ENCODE measurements around the gene RASSF10.

DNA sequence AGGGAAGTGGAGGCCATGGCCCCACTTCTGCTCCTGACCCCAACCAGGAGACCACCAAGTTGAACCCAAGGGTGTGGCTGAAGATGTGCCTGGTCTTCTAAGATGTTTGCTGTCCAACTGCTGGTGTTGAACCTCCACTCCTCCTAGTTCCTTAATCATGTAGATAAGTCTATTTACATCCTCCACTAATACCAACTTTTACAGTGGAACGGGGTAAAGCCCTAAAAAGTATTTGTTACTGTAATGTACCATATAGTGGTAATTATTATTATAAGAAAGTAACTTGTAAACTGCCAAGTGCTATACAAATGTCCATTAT, 19.0 kb upstream of the RASSF10 start:
- TF ChIP-seq, protein P1, sequence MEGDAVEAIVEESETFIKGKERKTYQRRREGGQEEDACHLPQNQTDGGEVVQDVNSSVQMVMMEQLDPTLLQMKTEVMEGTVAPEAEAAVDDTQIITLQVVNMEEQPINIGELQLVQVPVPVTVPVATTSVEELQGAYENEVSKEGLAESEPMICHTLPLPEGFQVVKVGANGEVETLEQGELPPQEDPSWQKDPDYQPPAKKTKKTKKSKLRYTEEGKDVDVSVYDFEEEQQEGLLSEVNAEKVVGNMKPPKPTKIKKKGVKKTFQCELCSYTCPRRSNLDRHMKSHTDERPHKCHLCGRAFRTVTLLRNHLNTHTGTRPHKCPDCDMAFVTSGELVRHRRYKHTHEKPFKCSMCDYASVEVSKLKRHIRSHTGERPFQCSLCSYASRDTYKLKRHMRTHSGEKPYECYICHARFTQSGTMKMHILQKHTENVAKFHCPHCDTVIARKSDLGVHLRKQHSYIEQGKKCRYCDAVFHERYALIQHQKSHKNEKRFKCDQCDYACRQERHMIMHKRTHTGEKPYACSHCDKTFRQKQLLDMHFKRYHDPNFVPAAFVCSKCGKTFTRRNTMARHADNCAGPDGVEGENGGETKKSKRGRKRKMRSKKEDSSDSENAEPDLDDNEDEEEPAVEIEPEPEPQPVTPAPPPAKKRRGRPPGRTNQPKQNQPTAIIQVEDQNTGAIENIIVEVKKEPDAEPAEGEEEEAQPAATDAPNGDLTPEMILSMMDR (IDR thresholded peaks at IDR 0.05), result no peak
- no peak for TF ChIP-seq EP300 (IDR thresholded peaks at IDR 0.05)
- no peak for TF ChIP-seq POLR2A (IDR thresholded peaks at IDR 0.05)
